ENCODE results near the gene ANKRD12. TPM values are rescaled to one million over a fixed set of nuclear protein-coding genes. Genes with fewer than 3 reads are reported as not detected.
A peak's percentile ranks its signal among the peaks of the same experiment; 100 is the strongest.

The ANKRD12 gene
- total RNA-seq, 1 donor from 2014 or later = 53.3 TPM

GRCh38 chr18:9189491-9189890 is 52.9 kb downstream of the ANKRD12 start:
- Mint-ChIP-seq H3K27me3 (no peaks in the 10 kb centered on the region), H3K4me1 (ENCODE audit: low read depth) (no peaks in the 10 kb centered on the region), H3K4me3 (ENCODE audit: low read depth) (no peak overlapping the region), H3K27ac (no peak overlapping the region), H3K36me3 (ENCODE audit: insufficient read depth) (peaks cover 20% of the 10 kb centered on the region), H3K9me3 (ENCODE audit: low read depth) (no peaks in the 10 kb centered on the region)
- no peak for TF ChIP-seq CTCF (IDR thresholded peaks at IDR 0.05; ENCODE audit: unreplicated experiment)
- DNase-seq (ENCODE audit: low spot score, unreplicated experiment) = no peak

- no peaks in the 10 kb centered on the region for H3K9me3 Mint-ChIP-seq (ENCODE audit: low read depth)
Observed at GRCh38 chr18:9191658-9192256, 55.2 kb downstream of the ANKRD12 start.

GRCh38 chr18:9193031-9193430 is 56.5 kb downstream of the ANKRD12 start:
- no peaks in the 10 kb centered on the region for H3K27me3 Mint-ChIP-seq
- no peaks in the 10 kb centered on the region for H3K9me3 Mint-ChIP-seq (ENCODE audit: low read depth)
- no peak for TF ChIP-seq CTCF (IDR thresholded peaks at IDR 0.05; ENCODE audit: unreplicated experiment)
- H3K36me3 Mint-ChIP-seq (ENCODE audit: insufficient read depth) = peaks cover 13% of the 10 kb centered on the region
- no peak overlapping the region for H3K4me3 Mint-ChIP-seq (ENCODE audit: low read depth)
- H3K4me1 Mint-ChIP-seq (ENCODE audit: low read depth) = no peaks in the 10 kb centered on the region
- H3K27ac Mint-ChIP-seq = no peak overlapping the region
- no peak for DNase-seq (ENCODE audit: low spot score, unreplicated experiment)

More at GRCh38 chr18:9191658-9192256, 55.2 kb downstream of the ANKRD12 start:
- Mint-ChIP-seq H3K36me3 (ENCODE audit: insufficient read depth) (peaks cover 13% of the 10 kb centered on the region), H3K27me3 (no peaks in the 10 kb centered on the region), H3K4me1 (ENCODE audit: low read depth) (no peaks in the 10 kb centered on the region), H3K4me3 (ENCODE audit: low read depth) (no peak overlapping the region), H3K27ac (peak overlapping the region; percentile 42)
- TF ChIP-seq CTCF (IDR thresholded peaks at IDR 0.05; ENCODE audit: unreplicated experiment) = no peak
- DNase-seq (ENCODE audit: low spot score, unreplicated experiment) = no peak

GRCh38 chr18:9196568-9196967 is 60.0 kb downstream of the ANKRD12 start:
- Mint-ChIP-seq H3K9me3 (ENCODE audit: low read depth) (no peaks in the 10 kb centered on the region), H3K27ac (no peak overlapping the region), H3K27me3 (no peaks in the 10 kb centered on the region), H3K4me1 (ENCODE audit: low read depth) (peaks cover 13% of the 10 kb centered on the region), H3K36me3 (ENCODE audit: insufficient read depth) (peaks cover 7% of the 10 kb centered on the region), H3K4me3 (ENCODE audit: low read depth) (no peak overlapping the region)
- no peak for TF ChIP-seq CTCF (IDR thresholded peaks at IDR 0.05; ENCODE audit: unreplicated experiment)
- DNase-seq (ENCODE audit: low spot score, unreplicated experiment) = no peak

GRCh38 chr18:9199681-9200080 is 63.1 kb downstream of the ANKRD12 start:
- Mint-ChIP-seq H3K4me1 (ENCODE audit: low read depth) (peaks cover 15% of the 10 kb centered on the region), H3K27ac (no peak overlapping the region)

More at GRCh38 chr18:9199681-9200080, 63.1 kb downstream of the ANKRD12 start:
- Mint-ChIP-seq H3K36me3 (ENCODE audit: insufficient read depth) (no peaks in the 10 kb centered on the region), H3K4me3 (ENCODE audit: low read depth) (no peak overlapping the region), H3K27me3 (no peaks in the 10 kb centered on the region), H3K9me3 (ENCODE audit: low read depth) (no peaks in the 10 kb centered on the region)
- DNase-seq (ENCODE audit: low spot score, unreplicated experiment) = no peak
- no peak for TF ChIP-seq CTCF (IDR thresholded peaks at IDR 0.05; ENCODE audit: unreplicated experiment)

All from progenitor cell of endocrine pancreas (in vitro differentiated cells).